Left lung (tissue), 10 donors: ENCODE measurements around the gene BRINP2. TPM values are rescaled to one million over a fixed set of nuclear protein-coding genes. Genes with fewer than 3 reads are reported as not detected.

Source experiments
- ATAC-seq: fragments of 200-7000 bp; cut with Tn5 transposase; one replicate; pipeline ENCODE4 v1.9.1; 2020; ENCODE audit warnings: moderate library complexity
- DNase-seq, 4 donors: peaks; one replicate each; pipeline ENCODE4 v3.0.0-alpha.2; 2013 to 2020
- H3K27ac ChIP-seq, 2 donors: fragments of 200-600 bp; sonication (generic) in 1 of 2; one replicate each; pipeline versions ENCODE4 v1.5.0 to v1.8.0; 2020 to 2021
- H3K27me3 ChIP-seq, 2 donors: fragments of 200-600 bp; sonication (generic) in 1 of 2; one replicate each; pipeline versions ENCODE4 v1.5.0 to v1.8.0; 2020 to 2021
- H3K36me3 ChIP-seq, 2 donors: fragments of 200-600 bp; sonication (generic) in 1 of 2; one replicate each; pipeline versions ENCODE4 v1.5.0 to v1.8.0; 2020 to 2021
- H3K4me1 ChIP-seq, 2 donors: fragments of 200-600 bp; one replicate each; pipeline ENCODE4 v1.8.0; 2021
- H3K4me3 ChIP-seq, 2 donors: fragments of 200-600 bp; sonication (generic) in 1 of 2; one replicate each; pipeline versions ENCODE4 v1.5.0 to v1.8.0; 2020 to 2021; ENCODE audit warnings: mild to moderate bottlenecking in 1 of 2
- H3K9me3 ChIP-seq, 2 donors: fragments of 200-600 bp; sonication (generic) in 1 of 2; one replicate each; pipeline versions ENCODE4 v1.5.0 to v1.8.0; 2020 to 2021
- intact Hi-C, 2 donors: fragments of 100-400 bp; cut with DNase I; formaldehyde crosslinking; loops; one replicate each; pipeline versions ENCODE4 v1.11.2 to v1.14.2; 2022
- polyA plus RNA-seq, 6 donors: library from polyadenylated mRNA; unstranded; fragments of 120-200 nt; gene quantifications; one replicate each; pipeline ENCODE4 v1.2.1, GENCODE V29; 2013; ENCODE audit not compliant: insufficient read length in 6 of 6
- total RNA-seq, 2 donors: library from RNA; stranded (reverse); fragmentation: NEBNext Ultra II Directional; extraction: Animal tissue kit (Norgen Biotek cat#: 25700); gene quantifications; one replicate each; pipeline ENCODE4 v1.2.1, GENCODE V29; 2021
- TF ChIP-seq, protein P1 (sequence below), 2 donors: fragments of 200-600 bp; sonication (generic) in 1 of 2; IDR thresholded peaks; one replicate each; pipeline versions ENCODE4 v1.5.0 to v1.8.0; 2021; ENCODE audit warnings: antibody characterized with exemption in 2 of 2
- donor health status: DM: no; HTN: yes; CAD: no.
- donor health status: DM: no; HTN: no; CAD: no.

BRINP2 gene
- total and polyA plus RNA-seq, 8 donors: 0.08 to 1.5 (median 0.78) TPM; not detected in 1

GRCh38 chr1:177270863-177271262 lies 100.1 kb downstream of the BRINP2 start:
- Histone ChIP-seq H3K9me3 (no peaks in the 10 kb centered on the region), H3K4me3 (no peak overlapping the region), H3K27me3 (no peaks in the 10 kb centered on the region), H3K4me1 (peaks cover 0 to 5% of the 10 kb centered on the region in 2 donors), H3K36me3 (no peaks in the 10 kb centered on the region), H3K27ac (no peak overlapping the region)
- ATAC-seq: peak; percentile 56
- TF ChIP-seq, protein P1, sequence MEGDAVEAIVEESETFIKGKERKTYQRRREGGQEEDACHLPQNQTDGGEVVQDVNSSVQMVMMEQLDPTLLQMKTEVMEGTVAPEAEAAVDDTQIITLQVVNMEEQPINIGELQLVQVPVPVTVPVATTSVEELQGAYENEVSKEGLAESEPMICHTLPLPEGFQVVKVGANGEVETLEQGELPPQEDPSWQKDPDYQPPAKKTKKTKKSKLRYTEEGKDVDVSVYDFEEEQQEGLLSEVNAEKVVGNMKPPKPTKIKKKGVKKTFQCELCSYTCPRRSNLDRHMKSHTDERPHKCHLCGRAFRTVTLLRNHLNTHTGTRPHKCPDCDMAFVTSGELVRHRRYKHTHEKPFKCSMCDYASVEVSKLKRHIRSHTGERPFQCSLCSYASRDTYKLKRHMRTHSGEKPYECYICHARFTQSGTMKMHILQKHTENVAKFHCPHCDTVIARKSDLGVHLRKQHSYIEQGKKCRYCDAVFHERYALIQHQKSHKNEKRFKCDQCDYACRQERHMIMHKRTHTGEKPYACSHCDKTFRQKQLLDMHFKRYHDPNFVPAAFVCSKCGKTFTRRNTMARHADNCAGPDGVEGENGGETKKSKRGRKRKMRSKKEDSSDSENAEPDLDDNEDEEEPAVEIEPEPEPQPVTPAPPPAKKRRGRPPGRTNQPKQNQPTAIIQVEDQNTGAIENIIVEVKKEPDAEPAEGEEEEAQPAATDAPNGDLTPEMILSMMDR (IDR thresholded peaks at IDR 0.05): no peak
- intact Hi-C loops: loop anchor here in 1 of 2 donors (10.0 kb wide), 1 partner anchor 84 kb away; no protein-coding TSS in a partner anchor
- no peak for DNase-seq

DNA sequence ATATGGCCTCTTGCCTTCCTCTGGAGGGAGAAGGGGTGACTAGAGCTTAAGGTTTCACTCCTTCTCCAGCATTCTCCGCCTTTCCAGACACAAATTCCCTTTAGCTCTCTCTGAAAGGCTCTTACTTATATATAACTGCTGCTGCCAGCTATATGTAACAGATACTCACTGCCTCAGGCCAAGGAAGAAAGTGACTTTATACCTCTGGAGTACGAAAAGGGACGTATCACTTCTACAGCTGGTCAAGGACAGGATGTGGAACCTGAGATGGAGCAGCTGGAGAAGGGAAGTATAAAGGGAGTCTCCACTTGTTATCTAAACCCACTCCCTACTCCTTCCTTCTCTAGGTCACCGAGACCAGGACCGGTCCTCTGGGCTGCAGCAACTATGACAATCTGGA lies 102.4 kb downstream of the BRINP2 start:
- TF ChIP-seq, protein P1 (IDR thresholded peaks at IDR 0.05): no peak
- no peak for DNase-seq
- intact Hi-C loops: loop anchor here in 1 of 2 donors (10.0 kb wide), 1 partner anchor 82 kb away; no protein-coding TSS in a partner anchor
- ATAC-seq: no peak
- no peaks in the 10 kb centered on the region for H3K27me3 ChIP-seq
- H3K4me1 ChIP-seq: peaks cover 0 to 5% of the 10 kb centered on the region in 2 donors
- H3K36me3 ChIP-seq: no peaks in the 10 kb centered on the region
- no peak overlapping the region for H3K27ac ChIP-seq
- H3K9me3 ChIP-seq: no peaks in the 10 kb centered on the region
- no peak overlapping the region for H3K4me3 ChIP-seq

DNA sequence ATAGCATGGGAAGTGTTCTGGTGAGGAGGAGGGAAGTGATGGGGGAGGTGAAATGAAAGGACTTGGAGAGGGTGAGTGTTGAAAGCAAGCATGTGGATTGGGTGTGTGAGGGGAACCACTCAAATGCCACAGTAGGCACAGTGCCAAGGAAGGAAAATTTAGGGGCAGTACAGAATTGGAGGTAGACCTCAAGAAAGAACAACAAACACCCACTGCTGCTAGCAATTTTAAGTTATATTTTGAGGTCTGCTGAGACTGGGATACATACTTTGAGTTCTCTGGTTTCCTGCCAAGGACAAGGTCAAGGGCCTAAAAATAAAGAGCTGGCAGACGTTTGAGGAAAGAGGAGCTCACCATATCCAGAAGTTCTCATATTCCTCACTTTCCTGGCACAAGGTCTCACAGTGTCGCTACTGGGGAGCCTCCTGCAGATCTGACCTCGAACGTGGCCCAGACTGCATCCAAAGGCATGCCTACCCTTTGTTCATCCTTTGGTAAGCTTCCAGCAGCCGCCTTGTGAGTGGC lies 104.0 kb downstream of the BRINP2 start:
- peak in 2 of 4 donors; percentile 61 to 72 for DNase-seq
- Histone ChIP-seq H3K9me3 (no peaks in the 10 kb centered on the region), H3K27me3 (no peaks in the 10 kb centered on the region), H3K27ac (no peak overlapping the region), H3K36me3 (no peaks in the 10 kb centered on the region), H3K4me3 (no peak overlapping the region), H3K4me1 (peaks cover 0 to 5% of the 10 kb centered on the region in 2 donors)
- intact Hi-C loops: loop anchor here in 1 of 2 donors (10.0 kb wide), 1 partner anchor 80 kb away; no protein-coding TSS in a partner anchor
- TF ChIP-seq, protein P1 (IDR thresholded peaks at IDR 0.05): no peak
- peak; percentile 79 for ATAC-seq

DNA sequence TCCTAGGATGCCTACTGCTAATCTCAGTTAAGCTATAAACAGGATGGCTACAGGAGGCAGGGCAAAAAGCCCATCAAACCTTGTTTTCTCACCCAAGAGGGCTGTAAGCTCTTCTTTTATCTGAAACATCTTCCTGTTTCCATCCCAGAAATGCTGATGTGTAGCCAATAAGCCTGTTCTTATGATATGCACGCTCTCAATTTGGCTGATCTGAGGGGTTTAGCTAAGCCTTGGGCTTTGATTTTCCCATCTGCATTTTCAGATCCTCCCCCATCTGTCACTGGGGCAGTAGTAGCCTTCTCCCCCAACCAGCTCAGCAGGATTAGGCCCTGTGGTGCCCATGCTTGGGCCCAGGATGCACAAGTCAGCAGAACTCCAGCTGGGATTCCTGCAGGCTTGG lies 105.0 kb downstream of the BRINP2 start:
- intact Hi-C loops: loop anchor here in 1 of 2 donors (10.0 kb wide), 1 partner anchor 79 kb away; no protein-coding TSS in a partner anchor
- TF ChIP-seq, protein P1 (IDR thresholded peaks at IDR 0.05): no peak
- Histone ChIP-seq H3K27ac (no peak overlapping the region), H3K4me3 (no peak overlapping the region), H3K36me3 (no peaks in the 10 kb centered on the region), H3K4me1 (peaks cover 0 to 5% of the 10 kb centered on the region in 2 donors), H3K9me3 (no peaks in the 10 kb centered on the region), H3K27me3 (no peaks in the 10 kb centered on the region)
- ATAC-seq: no peak
- DNase-seq: no peak

DNA sequence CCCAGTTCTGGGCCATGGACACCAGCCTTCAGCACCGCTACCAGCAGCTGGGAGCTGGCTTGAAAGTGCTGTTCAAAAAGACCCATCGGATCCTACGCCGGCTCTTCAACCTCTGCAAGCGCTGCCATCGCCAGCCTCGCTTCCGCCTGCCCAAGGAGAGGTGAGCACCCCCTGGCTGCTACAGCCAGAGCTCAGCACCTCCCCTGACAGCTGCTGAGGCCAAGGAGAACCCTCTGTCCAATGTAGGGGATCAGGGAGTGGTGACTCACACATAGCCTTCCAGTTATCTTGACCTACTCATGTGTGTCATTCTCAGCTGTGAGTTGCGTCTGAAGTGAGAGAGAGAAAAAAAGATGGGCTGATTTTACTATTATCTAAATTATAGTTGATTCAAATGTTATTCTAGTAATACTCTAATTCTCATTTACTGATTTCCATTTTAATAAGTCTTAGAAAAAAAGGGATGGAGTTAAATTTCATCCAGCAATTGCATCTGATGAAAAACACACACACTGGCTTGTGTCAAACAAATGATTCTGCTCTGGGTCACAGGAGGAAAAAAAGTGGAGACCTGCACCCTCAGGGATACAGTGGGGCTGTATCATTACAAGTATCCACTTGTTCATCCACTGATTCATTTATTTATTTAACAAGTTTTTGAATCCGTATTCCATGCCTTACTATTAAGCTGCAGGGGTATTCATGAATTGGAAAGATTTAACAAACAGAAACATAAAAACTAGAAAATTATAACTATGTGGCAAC lies 108.0 kb downstream of the BRINP2 start:
- intact Hi-C loops: loop anchor here in 1 of 2 donors (10.0 kb wide), 1 partner anchor 76 kb away; no protein-coding TSS in a partner anchor
- Histone ChIP-seq H3K4me3 (no peak overlapping the region), H3K4me1 (peaks cover 0 to 5% of the 10 kb centered on the region in 2 donors), H3K27ac (no peak overlapping the region), H3K27me3 (no peaks in the 10 kb centered on the region), H3K9me3 (no peaks in the 10 kb centered on the region), H3K36me3 (no peaks in the 10 kb centered on the region)
- no peak for ATAC-seq
- TF ChIP-seq, protein P1 (IDR thresholded peaks at IDR 0.05): no peak
- DNase-seq: peak in 1 of 4 donors; percentile 70
